ENCODE measurements around the gene SC5D. TPM values are rescaled to one million over a fixed set of nuclear protein-coding genes. Genes with fewer than 3 reads are reported as not detected.

SC5D gene
- total RNA-seq, 5 donors from 2014 or later (not counting 1 experiment from before 2014, with no cell fraction given), result 19.1 to 51.3 (median 25.6) TPM

DNA sequence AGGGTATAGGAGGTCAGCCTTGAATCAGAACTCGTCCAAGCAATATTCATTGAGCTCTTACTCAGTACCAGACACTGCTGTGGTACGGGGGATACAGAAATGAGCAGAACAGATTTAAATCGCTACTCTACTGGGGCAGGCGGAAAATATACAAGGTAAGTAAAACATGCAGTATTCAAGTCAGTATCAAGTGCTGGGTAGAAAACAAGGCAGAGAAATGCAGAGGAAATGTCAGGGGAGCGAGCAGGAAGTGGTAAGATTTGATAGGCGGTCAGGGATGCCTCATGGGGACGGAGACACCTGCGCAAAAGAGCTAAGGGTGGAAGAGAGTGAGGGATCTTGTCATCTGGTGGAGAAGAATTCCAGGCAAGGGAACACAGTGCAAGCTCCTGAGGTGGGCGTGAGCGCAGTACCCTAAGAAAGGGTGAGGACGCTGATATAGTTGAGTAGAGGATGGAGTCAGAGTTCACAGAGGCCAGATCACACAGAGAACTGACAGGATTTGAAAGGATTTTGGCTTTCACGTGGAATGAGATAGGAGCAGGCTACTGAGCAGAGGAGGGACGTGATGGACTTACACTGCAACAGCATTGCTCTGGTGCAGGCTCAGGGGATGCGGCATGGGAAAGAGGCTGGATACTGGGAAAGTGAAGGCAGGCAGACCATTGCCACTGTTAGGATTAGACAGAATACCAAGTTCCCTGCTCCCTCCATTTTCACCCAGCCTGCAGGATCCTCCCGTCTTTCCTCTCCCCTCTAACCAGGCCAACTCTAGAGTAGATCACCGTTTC lies 35.8 kb downstream of the SC5D start:
- H3K4me3 ChIP-seq (ENCODE audit: control insufficient read depth in 1 of 2, extremely low read depth in 1 of 2, low read length in 1 of 2), result no peak overlapping the region
- CTCF ChIA-PET, result no interaction called here

DNA sequence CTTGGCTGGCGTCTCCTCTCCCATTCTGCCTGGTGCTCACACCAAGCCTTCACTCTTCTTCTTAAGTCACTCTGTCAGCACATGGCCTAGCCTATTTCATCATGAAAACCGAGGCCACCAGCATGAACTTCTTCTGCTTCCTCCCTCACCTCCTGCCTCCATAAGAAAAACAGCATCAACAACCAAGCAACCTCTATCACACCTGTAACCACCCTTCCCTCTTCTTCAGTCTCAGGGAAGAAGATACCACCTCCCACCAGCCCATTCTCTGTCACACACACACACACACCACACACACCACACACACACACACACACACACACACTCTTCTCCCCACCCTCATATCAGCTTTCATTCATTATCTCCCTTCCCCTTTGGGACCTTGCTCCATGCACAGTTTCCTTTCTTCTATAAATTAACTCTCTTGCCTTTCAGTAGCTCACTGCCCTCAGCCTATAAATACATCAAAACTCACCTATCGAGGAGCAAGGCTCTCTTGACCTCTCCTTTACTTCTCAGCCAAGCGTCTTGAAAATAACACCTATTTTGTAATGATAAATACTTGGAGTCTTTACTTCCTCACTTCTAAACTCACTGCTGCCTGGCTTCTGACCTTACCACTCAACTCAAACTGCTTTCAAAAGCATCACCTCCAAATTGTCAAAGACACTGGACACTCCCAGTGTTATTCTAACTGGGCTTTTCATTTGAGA lies 36.6 kb downstream of the SC5D start:
- H3K4me1 Mint-ChIP-seq, result peaks cover 3 to 14% (median 12%) of the 10 kb centered on the region in 3 donors
- no peak overlapping the region for H3K27ac Mint-ChIP-seq
- Histone ChIP-seq H3K4me3 (ENCODE audit: control insufficient read depth in 1 of 2, extremely low read depth in 1 of 2, low read length in 1 of 2) (no peak overlapping the region), H3K36me3 (ENCODE audit: control insufficient read depth in 2 of 2, extremely low read depth in 1 of 2, insufficient read depth in 1 of 2, low read length in 1 of 2) (no peaks in the 10 kb centered on the region), H3K27me3 (replicated peaks in 1 of 2; ENCODE audit: control insufficient read depth in 2 of 2, extremely low read depth in 1 of 2, insufficient read depth in 2 of 2, low read length in 1 of 2) (no peaks in the 10 kb centered on the region), H3K27ac (ENCODE audit: low read length) (peak overlapping the region; percentile 40), H3K4me1 (ENCODE audit: control insufficient read depth in 1 of 2, extremely low read depth in 1 of 2, insufficient read depth in 2 of 2, low read length in 2 of 2) (peaks cover 14 to 19% of the 10 kb centered on the region in 2 experiments), H3K9me3 (no peaks in the 10 kb centered on the region)
- no peak overlapping the region for H3K4me3 Mint-ChIP-seq
- ChIA-PET CTCF (no interaction called here), POLR2A (interaction anchor here in 1 of 2 donors (1.1 kb wide), 1 partner anchor 122 kb away, joined by 3 read pairs; no protein-coding TSS in a partner anchor)
- no peaks in the 10 kb centered on the region for H3K9me3 Mint-ChIP-seq
- WGBS (ENCODE audit: insufficient coverage), result 60% methylated on average over 2 of the region's 4 CpGs
- no peaks in the 10 kb centered on the region for H3K36me3 Mint-ChIP-seq
- ATAC-seq (replicated peaks in 1 of 4), result peak; percentile 33 to 55 (median 49)
- H3K27me3 Mint-ChIP-seq, result no peaks in the 10 kb centered on the region
- peak in 10 of 35 experiments; percentile 2 to 38 (median 8) for DNase-seq

More for the DNA sequence above, 35.8 kb downstream of the SC5D start:
- Histone ChIP-seq H3K27ac (ENCODE audit: low read length) (peak overlapping the region; percentile 40), H3K9me3 (no peaks in the 10 kb centered on the region), H3K27me3 (replicated peaks in 1 of 2; ENCODE audit: control insufficient read depth in 2 of 2, extremely low read depth in 1 of 2, insufficient read depth in 2 of 2, low read length in 1 of 2) (no peaks in the 10 kb centered on the region), H3K36me3 (ENCODE audit: control insufficient read depth in 2 of 2, extremely low read depth in 1 of 2, insufficient read depth in 1 of 2, low read length in 1 of 2) (no peaks in the 10 kb centered on the region), H3K4me1 (ENCODE audit: control insufficient read depth in 1 of 2, extremely low read depth in 1 of 2, insufficient read depth in 2 of 2, low read length in 2 of 2) (peaks cover 14 to 19% of the 10 kb centered on the region in 2 experiments)
- DNase-seq (peak in 31 of 35 experiments; percentile 10 to 61 (median 28)), ATAC-seq (replicated peaks in 1 of 4) (peak; percentile 90 to 96 (median 96))
- POLR2A ChIA-PET, result interaction anchor here in 1 of 2 donors (1.1 kb wide), 1 partner anchor 123 kb away, joined by 3 read pairs; no protein-coding TSS in a partner anchor
- 38% methylated on average over 14 of the region's 16 CpGs for WGBS (ENCODE audit: insufficient coverage)
- H3K4me3 Mint-ChIP-seq, result no peak overlapping the region
- no peaks in the 10 kb centered on the region for H3K27me3 Mint-ChIP-seq
- H3K36me3 Mint-ChIP-seq, result no peaks in the 10 kb centered on the region
- peaks cover 0 to 14% (median 10%) of the 10 kb centered on the region in 3 donors for H3K4me1 Mint-ChIP-seq
- H3K9me3 Mint-ChIP-seq, result no peaks in the 10 kb centered on the region
- H3K27ac Mint-ChIP-seq, result no peak overlapping the region

DNA sequence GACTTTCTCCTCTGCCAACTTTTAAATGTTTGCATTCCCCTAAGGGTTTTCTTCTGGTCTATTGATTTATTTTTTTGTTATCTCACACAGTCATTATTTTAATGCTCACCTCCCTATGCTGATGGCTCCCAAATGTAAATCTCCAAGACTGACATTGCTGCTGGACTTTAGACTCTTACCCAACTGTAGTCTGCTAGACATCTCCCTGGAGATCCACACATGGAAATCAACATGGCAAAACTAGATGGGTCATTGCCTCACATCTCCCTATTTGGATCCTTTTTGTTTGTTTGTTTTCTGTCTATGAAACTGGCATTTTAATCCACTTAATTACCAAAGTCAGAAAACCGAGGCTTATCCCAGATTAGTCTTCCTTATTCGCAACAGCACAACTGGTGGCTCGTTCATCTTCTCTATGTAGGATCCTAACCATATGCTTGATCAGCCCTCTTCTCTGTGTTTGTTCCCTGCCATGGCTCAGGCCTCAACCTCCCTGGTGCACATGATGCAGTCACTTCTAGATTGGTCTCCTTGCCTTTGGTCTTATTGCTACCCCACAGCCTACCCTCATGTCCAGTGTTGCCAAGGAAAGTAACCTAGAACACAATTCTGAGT lies 37.3 kb downstream of the SC5D start:
- POLR2A ChIA-PET, result no interaction called here
- no peak overlapping the region for H3K27ac ChIP-seq (ENCODE audit: low read length)

DNA sequence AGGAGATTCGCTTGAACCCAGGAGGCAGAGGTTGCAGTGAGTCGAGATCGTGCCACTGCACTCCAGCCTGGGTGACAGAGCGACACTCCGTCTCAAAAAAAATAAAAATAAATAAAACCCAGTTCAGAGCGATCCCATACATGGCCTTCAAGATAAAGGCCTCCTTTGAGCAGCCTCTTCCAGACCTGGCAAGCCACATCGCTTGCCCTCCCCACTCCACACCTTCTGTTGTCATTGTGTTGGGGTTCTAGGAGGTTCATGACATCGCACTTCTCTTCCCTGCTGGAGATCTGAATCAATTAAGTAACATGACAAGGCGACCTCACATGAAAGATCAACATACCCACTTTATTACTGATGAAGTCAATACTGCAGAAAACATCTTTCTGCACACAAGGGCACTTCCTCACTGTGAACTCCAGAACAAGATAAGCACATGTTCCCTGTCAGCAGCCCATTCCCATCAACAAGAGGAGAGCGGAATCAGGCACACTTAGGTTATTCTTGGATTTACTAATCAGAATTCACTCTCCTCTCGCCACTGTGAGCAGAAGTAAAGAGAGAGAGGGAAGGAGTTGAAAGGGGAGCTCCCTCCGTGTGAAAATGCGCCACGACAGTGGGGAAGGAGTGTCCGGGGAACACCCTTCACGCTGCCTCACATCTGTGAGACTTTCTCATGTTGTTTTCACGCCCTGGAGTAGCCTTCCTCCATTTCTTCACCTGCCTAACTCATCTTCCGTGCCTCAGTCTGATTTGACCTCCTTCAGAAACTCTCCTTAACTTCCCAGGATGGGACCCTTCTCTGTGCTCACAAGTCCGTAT lies 38.3 kb downstream of the SC5D start:
- H3K27me3 Mint-ChIP-seq, result no peaks in the 10 kb centered on the region
- Histone ChIP-seq H3K9me3 (no peaks in the 10 kb centered on the region), H3K27ac (ENCODE audit: low read length) (no peak overlapping the region), H3K4me3 (ENCODE audit: control insufficient read depth in 1 of 2, extremely low read depth in 1 of 2, low read length in 1 of 2) (no peak overlapping the region), H3K27me3 (replicated peaks in 1 of 2; ENCODE audit: control insufficient read depth in 2 of 2, extremely low read depth in 1 of 2, insufficient read depth in 2 of 2, low read length in 1 of 2) (no peaks in the 10 kb centered on the region), H3K4me1 (ENCODE audit: control insufficient read depth in 1 of 2, extremely low read depth in 1 of 2, insufficient read depth in 2 of 2, low read length in 2 of 2) (peaks cover 14 to 21% of the 10 kb centered on the region in 2 experiments), H3K36me3 (ENCODE audit: control insufficient read depth in 2 of 2, extremely low read depth in 1 of 2, insufficient read depth in 1 of 2, low read length in 1 of 2) (no peaks in the 10 kb centered on the region)
- no peak for ATAC-seq (replicated peaks in 1 of 4)
- WGBS (ENCODE audit: insufficient coverage), result 86% methylated on average over 10 of the region's 19 CpGs
- POLR2A ChIA-PET, result interaction anchor here in 1 of 2 donors (0.6 kb wide), 1 partner anchor 188 kb away, joined by 5 read pairs; no protein-coding TSS in a partner anchor
- peaks cover 9 to 10% (median 10%) of the 10 kb centered on the region in 3 donors for H3K4me1 Mint-ChIP-seq
- DNase-seq, result no peak
- no peak overlapping the region for H3K27ac Mint-ChIP-seq
- H3K4me3 Mint-ChIP-seq, result no peak overlapping the region
- H3K36me3 Mint-ChIP-seq, result no peaks in the 10 kb centered on the region
- H3K9me3 Mint-ChIP-seq, result no peaks in the 10 kb centered on the region
- CTCF ChIA-PET, result no interaction called here

More for the DNA sequence above, 37.3 kb downstream of the SC5D start:
- Mint-ChIP-seq H3K27me3 (no peaks in the 10 kb centered on the region), H3K36me3 (no peaks in the 10 kb centered on the region), H3K4me3 (no peak overlapping the region), H3K27ac (no peak overlapping the region), H3K9me3 (no peaks in the 10 kb centered on the region), H3K4me1 (peaks cover 7 to 15% (median 12%) of the 10 kb centered on the region in 3 donors)
- no peak overlapping the region for H3K4me3 ChIP-seq (ENCODE audit: control insufficient read depth in 1 of 2, extremely low read depth in 1 of 2, low read length in 1 of 2)
- DNase-seq (no peak), ATAC-seq (replicated peaks in 1 of 4) (no peak)
- 86% methylated on average over 3 of the region's 3 CpGs for WGBS (ENCODE audit: insufficient coverage)
- no peaks in the 10 kb centered on the region for H3K36me3 ChIP-seq (ENCODE audit: control insufficient read depth in 2 of 2, extremely low read depth in 1 of 2, insufficient read depth in 1 of 2, low read length in 1 of 2)
- no peaks in the 10 kb centered on the region for H3K9me3 ChIP-seq
- H3K4me1 ChIP-seq (ENCODE audit: control insufficient read depth in 1 of 2, extremely low read depth in 1 of 2, insufficient read depth in 2 of 2, low read length in 2 of 2), result peaks cover 14 to 19% of the 10 kb centered on the region in 2 experiments
- CTCF ChIA-PET, result no interaction called here
- no peaks in the 10 kb centered on the region for H3K27me3 ChIP-seq (replicated peaks in 1 of 2; ENCODE audit: control insufficient read depth in 2 of 2, extremely low read depth in 1 of 2, insufficient read depth in 2 of 2, low read length in 1 of 2)

DNA sequence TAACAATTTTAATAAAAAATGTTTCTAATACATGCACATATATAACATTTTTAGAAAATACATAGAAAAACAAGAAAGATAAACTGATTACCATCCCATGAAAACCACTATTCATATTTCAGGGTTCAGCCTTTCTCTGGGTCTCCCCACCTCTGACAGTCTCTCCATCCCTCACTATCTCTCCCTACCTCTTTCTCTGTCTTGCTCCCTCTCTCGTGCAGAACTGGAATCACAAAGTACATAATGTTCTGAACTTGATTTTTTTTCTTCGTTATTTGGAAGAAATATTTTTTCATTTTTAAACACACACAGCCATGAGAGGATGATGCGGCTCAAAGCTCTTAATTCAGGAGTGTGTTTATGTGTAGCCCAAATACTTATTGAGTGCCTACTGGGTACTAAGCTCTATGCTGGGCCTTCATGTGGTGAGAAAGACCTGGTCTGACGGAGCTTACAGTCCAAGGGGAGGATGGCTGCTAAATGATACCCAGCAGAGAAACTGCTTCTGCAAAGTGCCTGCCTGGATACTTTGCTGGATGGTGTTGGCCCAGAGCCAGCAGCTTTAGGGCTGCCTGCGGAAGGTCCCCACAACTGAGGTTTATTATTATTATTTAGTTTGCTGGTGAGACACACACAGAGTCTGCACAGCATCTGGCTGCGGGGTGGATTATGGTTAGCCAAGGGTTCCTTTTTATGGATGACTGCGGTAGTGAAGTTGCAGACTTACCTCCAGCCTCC lies 42.6 kb downstream of the SC5D start:
- ChIA-PET CTCF (interaction anchor here (0.6 to 1.2 kb wide), 2 partner anchors 39 to 1302 kb away, joined by 3 read pairs; no protein-coding TSS in a partner anchor), POLR2A (interaction anchor here in 1 of 2 donors (0.5 kb wide), 1 partner anchor 82 kb away, joined by 3 read pairs; no protein-coding TSS in a partner anchor)
- Histone ChIP-seq H3K4me1 (ENCODE audit: control insufficient read depth in 1 of 2, extremely low read depth in 1 of 2, insufficient read depth in 2 of 2, low read length in 2 of 2) (peaks cover 0 to 2% of the 10 kb centered on the region in 2 experiments), H3K36me3 (ENCODE audit: control insufficient read depth in 2 of 2, extremely low read depth in 1 of 2, insufficient read depth in 1 of 2, low read length in 1 of 2) (no peaks in the 10 kb centered on the region), H3K27me3 (replicated peaks in 1 of 2; ENCODE audit: control insufficient read depth in 2 of 2, extremely low read depth in 1 of 2, insufficient read depth in 2 of 2, low read length in 1 of 2) (no peaks in the 10 kb centered on the region), H3K4me3 (ENCODE audit: control insufficient read depth in 1 of 2, extremely low read depth in 1 of 2, low read length in 1 of 2) (no peak overlapping the region), H3K27ac (ENCODE audit: low read length) (no peak overlapping the region), H3K9me3 (no peaks in the 10 kb centered on the region)
- Mint-ChIP-seq H3K36me3 (no peaks in the 10 kb centered on the region), H3K27ac (no peak overlapping the region), H3K9me3 (no peaks in the 10 kb centered on the region), H3K27me3 (no peaks in the 10 kb centered on the region), H3K4me1 (peaks cover 9 to 28% (median 15%) of the 10 kb centered on the region in 3 donors), H3K4me3 (no peak overlapping the region)
- ATAC-seq (replicated peaks in 1 of 4), result no peak
- DNase-seq, result no peak
- WGBS (ENCODE audit: insufficient coverage), result 100% methylated on average over 2 of the region's 7 CpGs

Measured in T-cell (primary cell).